DND-41 (cell line): ENCODE results near the gene NXPH1.

Source experiments
- ATAC-seq: fragments of 200-7000 bp; cut with Tn5 transposase; 3 replicates; pipeline ENCODE4 v1.9.1; 2021; ENCODE audit warnings: low read depth; ENCODE audit not compliant: insufficient read depth
- DNase-seq: peaks from one replicate; pipeline ENCODE4 v3.0.0-alpha.2; 2020
- H2AFZ ChIP-seq: 2 replicates; pipeline ENCODE4 v1.6.0; 2012; ENCODE audit warnings: low read depth, low read length
- H3K27ac ChIP-seq: 2 replicates; pipeline ENCODE4 v1.5.1; 2012; ENCODE audit warnings: low read length, inconsistent platforms
- H3K27me3 ChIP-seq: fragments of 200-600 bp; sonication (generic); 2 replicates; pipeline ENCODE4 v1.6.0; 2012; ENCODE audit warnings: low read length, mild to moderate bottlenecking, inconsistent platforms; ENCODE audit not compliant: insufficient read depth, poor library complexity
- H3K36me3 ChIP-seq: 2 replicates; pipeline ENCODE4 v1.5.1; 2012; ENCODE audit warnings: low read length, inconsistent platforms; ENCODE audit not compliant: insufficient read depth
- H3K4me1 ChIP-seq: 2 replicates; pipeline ENCODE4 v1.5.1; 2012; ENCODE audit warnings: mild to moderate bottlenecking, low read length; ENCODE audit not compliant: insufficient read depth
- H3K4me2 ChIP-seq: 2 replicates; pipeline ENCODE4 v1.6.0; 2012; ENCODE audit warnings: mild to moderate bottlenecking, moderate library complexity, low read length, inconsistent platforms; ENCODE audit not compliant: insufficient read depth
- H3K4me3 ChIP-seq, 2 experiments: fragments of 200-600 bp in 1 of 2; shearing (Covaris generic) in 1 of 2; 2 replicates each; pipeline ENCODE4 v1.5.1; 2012 to 2016; ENCODE audit warnings: inconsistent platforms in 2 of 2, low read length in 2 of 2, mild to moderate bottlenecking in 2 of 2, low read depth in 1 of 2, moderate library complexity in 1 of 2
- H3K79me2 ChIP-seq: 2 replicates; pipeline ENCODE4 v1.6.0; 2012; ENCODE audit warnings: low read length, inconsistent platforms; ENCODE audit not compliant: insufficient read depth
- H3K9ac ChIP-seq: 2 replicates; pipeline ENCODE4 v1.6.0; 2012; ENCODE audit warnings: low read depth, mild to moderate bottlenecking, inconsistent platforms, low read length, moderate library complexity
- H3K9me3 ChIP-seq: 2 replicates; pipeline ENCODE4 v1.5.1; 2012; ENCODE audit warnings: low read length, moderate library complexity, mild to moderate bottlenecking, inconsistent platforms; ENCODE audit not compliant: insufficient read depth, severe bottlenecking
- H4K20me1 ChIP-seq: 2 replicates; pipeline ENCODE4 v1.6.0; 2012; ENCODE audit warnings: low read length; ENCODE audit not compliant: insufficient read depth
- CTCF ChIP-seq: IDR thresholded peaks from 2 replicates; pipeline ENCODE4 v1.5.1; 2012; ENCODE audit warnings: borderline replicate concordance, low read length, moderate library complexity, mild to moderate bottlenecking; ENCODE audit not compliant: poor library complexity, severe bottlenecking; ENCODE audit errors: extremely low read depth
- EZH2 ChIP-seq: IDR thresholded peaks from 3 replicates; pipeline ENCODE4 v1.6.1; 2012; ENCODE audit warnings: borderline replicate concordance, low read depth, mild to moderate bottlenecking, moderate library complexity, low read length, inconsistent platforms; ENCODE audit not compliant: severe bottlenecking

The NXPH1 gene

GRCh38 chr7:8585591-8585990 lies 152.2 kb downstream of the NXPH1 start:
- H4K20me1 ChIP-seq = no peaks in the 10 kb centered on the region
- H3K9ac ChIP-seq = no peak overlapping the region
- no peaks in the 10 kb centered on the region for H3K79me2 ChIP-seq
- no peaks in the 10 kb centered on the region for H3K4me1 ChIP-seq
- no peak overlapping the region for H3K4me2 ChIP-seq
- DNase-seq = no peak
- no peak overlapping the region for H3K27ac ChIP-seq
- TF ChIP-seq CTCF = no peak
- no peak for TF ChIP-seq EZH2
- no peaks in the 10 kb centered on the region for H3K27me3 ChIP-seq
- H3K9me3 ChIP-seq = no peaks in the 10 kb centered on the region
- H3K36me3 ChIP-seq = no peaks in the 10 kb centered on the region
- H2AFZ ChIP-seq = no peak overlapping the region
- ATAC-seq = no peak
- H3K4me3 ChIP-seq = no peak overlapping the region

GRCh38 chr7:8590225-8590624 lies 156.8 kb downstream of the NXPH1 start:
- no peaks in the 10 kb centered on the region for H3K4me1 ChIP-seq
- DNase-seq = no peak
- H3K9ac ChIP-seq = no peak overlapping the region
- H2AFZ ChIP-seq = no peak overlapping the region
- H3K36me3 ChIP-seq = no peaks in the 10 kb centered on the region
- no peaks in the 10 kb centered on the region for H3K9me3 ChIP-seq
- H3K27me3 ChIP-seq = no peaks in the 10 kb centered on the region
- no peak for ATAC-seq
- no peaks in the 10 kb centered on the region for H4K20me1 ChIP-seq
- no peak overlapping the region for H3K27ac ChIP-seq
- TF ChIP-seq EZH2 (no peak), CTCF (no peak)
- no peaks in the 10 kb centered on the region for H3K79me2 ChIP-seq
- no peak overlapping the region for H3K4me3 ChIP-seq
- no peak overlapping the region for H3K4me2 ChIP-seq

- Histone ChIP-seq H3K4me2 (no peak overlapping the region), H3K9me3 (no peaks in the 10 kb centered on the region), H2AFZ (no peak overlapping the region), H3K4me1 (no peaks in the 10 kb centered on the region), H3K36me3 (no peaks in the 10 kb centered on the region), H3K27ac (no peak overlapping the region), H4K20me1 (no peaks in the 10 kb centered on the region), H3K27me3 (peaks cover 3% of the 10 kb centered on the region), H3K79me2 (no peaks in the 10 kb centered on the region), H3K9ac (no peak overlapping the region), H3K4me3 (no peak overlapping the region)
- ATAC-seq = no peak
- no peak for DNase-seq
- TF ChIP-seq CTCF (no peak), EZH2 (no peak)
These were observed 157.4 kb downstream of the NXPH1 start for GRCh38 chr7:8590791-8591190.

GRCh38 chr7:8591289-8591688 lies 157.9 kb downstream of the NXPH1 start:
- Histone ChIP-seq H3K9me3 (no peaks in the 10 kb centered on the region), H3K27me3 (peaks cover 3% of the 10 kb centered on the region), H3K9ac (no peak overlapping the region), H2AFZ (no peak overlapping the region), H3K36me3 (no peaks in the 10 kb centered on the region), H3K27ac (no peak overlapping the region), H4K20me1 (no peaks in the 10 kb centered on the region), H3K4me1 (no peaks in the 10 kb centered on the region), H3K4me2 (no peak overlapping the region), H3K79me2 (no peaks in the 10 kb centered on the region), H3K4me3 (no peak overlapping the region)
- DNase-seq (no peak), ATAC-seq (no peak)
- TF ChIP-seq CTCF = no peak
- TF ChIP-seq EZH2 = no peak
